ENCODE data around the gene NPHS1. TPM values are rescaled to one million over a fixed set of nuclear protein-coding genes. Genes with fewer than 3 reads are reported as not detected.
"Not testable (repeated sequence)": the region's sequence is repeated elsewhere in the genome, so short reads cannot be mapped to it uniquely, and the experiment has no call there.

The NPHS1 gene
- total RNA-seq, 1 donor from 2014 or later, result not detected

- intact Hi-C loops (cut with micrococcal nuclease), result no loop called here
These were observed 22.2 kb upstream of the NPHS1 start for GRCh38 chr19:35874392-35874930.

DNA sequence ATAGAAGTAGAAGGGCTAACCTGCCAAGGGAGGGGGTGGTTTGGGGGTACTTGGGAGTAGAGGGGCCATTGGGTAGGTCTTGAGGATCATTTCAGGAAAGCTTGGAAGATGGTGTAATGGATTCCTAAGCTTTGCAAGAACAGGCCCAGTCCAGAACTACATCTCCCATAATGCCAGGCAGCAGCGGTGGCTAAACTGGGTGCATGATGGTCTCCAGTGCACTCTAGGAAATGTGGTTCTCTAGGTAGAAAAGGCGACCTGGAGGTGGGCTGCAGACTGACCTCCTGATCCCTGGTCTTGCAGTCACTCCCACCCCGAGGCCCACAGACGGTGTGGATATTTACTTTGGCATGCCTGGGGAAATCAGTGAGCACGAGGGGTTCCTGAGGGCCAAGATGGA, 19.9 kb upstream of the NPHS1 start:
- intact Hi-C loops (cut with micrococcal nuclease), result no loop called here

DNA sequence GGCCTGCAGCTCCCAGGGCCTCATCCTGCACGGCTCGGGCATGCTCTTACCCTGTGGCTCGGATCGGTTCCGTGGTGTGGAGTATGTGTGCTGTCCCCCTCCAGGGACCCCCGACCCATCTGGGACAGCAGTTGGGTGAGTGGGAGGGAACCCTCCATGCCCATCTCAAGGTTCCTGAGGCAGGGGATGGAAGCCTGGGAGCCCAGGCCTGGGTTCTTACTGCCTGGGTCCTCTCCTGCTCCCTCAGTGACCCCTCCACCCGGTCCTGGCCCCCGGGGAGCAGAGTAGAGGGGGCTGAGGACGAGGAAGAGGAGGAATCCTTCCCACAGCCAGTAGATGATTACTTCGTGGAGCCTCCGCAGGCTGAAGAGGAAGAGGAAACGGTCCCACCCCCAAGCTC, 19.3 kb upstream of the NPHS1 start:
- intact Hi-C loops (cut with micrococcal nuclease), result no loop called here

DNA sequence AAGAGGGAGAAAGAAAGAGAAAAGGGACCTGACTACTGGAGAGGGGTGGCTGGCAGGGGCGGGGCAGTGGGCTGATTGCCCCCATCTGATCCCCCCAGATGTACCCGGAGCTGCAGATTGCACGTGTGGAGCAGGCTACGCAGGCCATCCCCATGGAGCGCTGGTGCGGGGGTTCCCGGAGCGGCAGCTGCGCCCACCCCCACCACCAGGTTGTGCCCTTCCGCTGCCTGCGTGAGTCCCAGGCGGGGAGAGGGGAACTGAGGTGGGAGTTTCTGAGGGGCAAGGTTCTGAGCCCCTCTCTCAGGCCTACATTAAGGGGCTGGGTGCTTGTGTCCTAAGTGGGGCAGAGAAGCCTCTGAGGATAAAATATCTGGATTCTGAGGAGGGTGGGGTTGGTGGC, 18.5 kb upstream of the NPHS1 start:
- intact Hi-C loops (cut with micrococcal nuclease), result no loop called here

- intact Hi-C loops (cut with micrococcal nuclease), result not testable (repeated sequence)
These were observed 17.9 kb upstream of the NPHS1 start for GRCh38 chr19:35870124-35870736.

GRCh38 chr19:35869327-35870123, 17.2 kb upstream of the NPHS1 start:
- intact Hi-C loops (cut with micrococcal nuclease), result loop anchor here (2.0 to 10.0 kb wide), 2 partner anchors 95 to 175 kb away; partner anchors contain the start of gene ARHGAP33

- intact Hi-C loops (cut with micrococcal nuclease), result loop anchor here (2.0 to 10.0 kb wide), 2 partner anchors 94 to 174 kb away; partner anchors contain the start of gene ARHGAP33
These were observed 16.6 kb upstream of the NPHS1 start for GRCh38 chr19:35868823-35869326.

DNA sequence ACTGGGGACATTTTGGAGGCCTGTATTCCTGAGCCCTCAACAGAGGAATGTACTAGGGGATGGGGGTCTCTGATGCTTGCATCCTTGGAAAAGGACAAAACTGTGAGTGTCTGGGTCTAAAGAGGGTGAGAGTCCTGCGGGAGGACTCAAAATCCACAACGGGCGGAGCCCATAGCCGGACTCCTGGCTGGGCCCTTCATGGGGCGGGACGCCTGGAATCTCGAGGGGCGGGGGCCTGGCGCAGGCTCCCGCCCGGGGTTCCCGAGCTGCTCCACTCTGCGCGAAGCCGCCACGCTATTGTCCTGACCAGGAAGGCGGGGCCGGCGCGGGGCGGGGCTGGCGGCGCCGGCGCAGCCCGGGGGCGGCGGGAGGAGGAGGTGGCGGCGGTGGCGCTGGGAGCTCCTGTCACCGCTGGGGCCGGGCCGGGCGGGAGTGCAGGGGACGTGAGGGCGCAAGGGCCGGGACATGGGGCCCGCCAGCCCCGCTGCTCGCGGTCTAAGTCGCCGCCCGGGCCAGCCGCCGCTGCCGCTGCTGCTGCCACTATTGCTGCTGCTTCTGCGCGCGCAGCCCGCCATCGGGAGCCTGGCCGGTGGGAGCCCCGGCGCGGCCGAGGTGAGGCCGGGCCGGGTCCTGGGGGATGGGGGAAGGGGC, 16.0 kb upstream of the NPHS1 start, which contains the start of gene APLP1:
APLP1 (plus strand) TSS at position 403 of the 651 bp plus-strand sequence; CDS start at position 466, 63 bp downstream.
- intact Hi-C loops (cut with micrococcal nuclease), result loop anchor here (2.0 to 10.0 kb wide), 2 partner anchors 93 to 173 kb away; partner anchors contain the start of gene ARHGAP33

- intact Hi-C loops (cut with micrococcal nuclease), result loop anchor here (10.0 kb wide), 1 partner anchor 168 kb away; no protein-coding TSS in a partner anchor
These were observed 10.7 kb upstream of the NPHS1 start for GRCh38 chr19:35863018-35863417.

GRCh38 chr19:35862528-35862927, 10.2 kb upstream of the NPHS1 start:
- intact Hi-C loops (cut with micrococcal nuclease), result loop anchor here (10.0 kb wide), 1 partner anchor 168 kb away; no protein-coding TSS in a partner anchor

- intact Hi-C loops (cut with micrococcal nuclease), result loop anchor here (10.0 kb wide), 1 partner anchor 167 kb away; no protein-coding TSS in a partner anchor
These were observed 9.4 kb upstream of the NPHS1 start for GRCh38 chr19:35861640-35862160.

DNA sequence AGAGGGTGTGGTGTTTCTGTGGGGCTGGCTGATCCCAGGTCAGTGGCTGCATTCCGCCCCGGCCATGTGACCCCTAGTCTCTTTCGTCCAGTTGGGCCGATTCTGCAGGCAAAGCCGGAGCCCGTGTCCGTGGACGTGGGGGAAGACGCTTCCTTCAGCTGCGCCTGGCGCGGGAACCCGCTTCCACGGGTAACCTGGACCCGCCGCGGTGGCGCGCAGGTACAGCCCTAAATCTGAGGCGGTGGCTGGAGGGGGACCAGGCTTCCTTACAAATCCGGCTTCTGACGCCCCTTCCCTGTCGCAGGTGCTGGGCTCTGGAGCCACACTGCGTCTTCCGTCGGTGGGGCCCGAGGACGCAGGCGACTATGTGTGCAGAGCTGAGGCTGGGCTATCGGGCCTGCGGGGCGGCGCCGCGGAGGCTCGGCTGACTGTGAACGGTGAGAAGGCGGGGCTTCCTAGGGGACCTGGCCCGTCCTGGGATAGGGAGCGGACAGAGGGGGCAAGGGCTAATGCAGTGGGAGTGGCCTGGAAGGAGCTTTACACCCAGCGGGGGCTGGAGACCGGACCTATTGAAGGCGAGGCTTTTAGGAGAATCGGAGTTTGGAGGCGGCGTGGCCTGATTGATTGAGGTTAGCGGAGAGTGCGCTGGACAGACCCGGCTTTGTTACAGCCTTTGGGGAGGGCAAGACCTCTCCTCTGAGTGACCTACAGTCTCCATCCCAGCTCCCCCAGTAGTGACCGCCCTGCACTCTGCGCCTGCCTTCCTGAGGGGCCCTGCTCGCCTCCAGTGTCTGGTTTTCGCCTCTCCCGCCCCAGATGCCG, 8.7 kb upstream of the NPHS1 start:
- intact Hi-C loops (cut with micrococcal nuclease), result loop anchor here (10.0 kb wide), 1 partner anchor 166 kb away; no protein-coding TSS in a partner anchor

DNA sequence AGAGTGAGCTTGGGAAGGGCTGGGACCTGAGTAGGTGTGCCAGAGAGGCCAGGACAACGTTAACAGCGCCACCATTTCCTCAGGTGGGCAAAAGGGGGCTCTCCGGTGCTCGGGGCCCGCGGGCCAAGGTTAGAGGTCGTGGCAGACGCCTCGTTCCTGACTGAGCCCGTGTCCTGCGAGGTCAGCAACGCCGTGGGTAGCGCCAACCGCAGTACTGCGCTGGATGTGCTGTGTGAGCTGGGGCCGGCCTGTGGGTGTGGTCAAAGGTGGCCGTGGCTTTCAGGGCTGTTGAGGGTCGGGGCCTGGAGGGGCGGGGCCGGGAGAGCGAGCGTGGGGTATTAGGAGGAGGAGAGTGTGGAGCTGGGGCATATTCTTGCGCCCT, 8.1 kb upstream of the NPHS1 start:
- intact Hi-C loops (cut with micrococcal nuclease), result loop anchor here (10.0 kb wide), 1 partner anchor 166 kb away; no protein-coding TSS in a partner anchor

- intact Hi-C loops (cut with micrococcal nuclease), result no loop called here
These were observed 7.1 kb upstream of the NPHS1 start for GRCh38 chr19:35859414-35859813.

- intact Hi-C loops (cut with micrococcal nuclease), result no loop called here
These were observed 6.0 kb upstream of the NPHS1 start for GRCh38 chr19:35858311-35858710.

GRCh38 chr19:35856546-35857149, 4.3 kb upstream of the NPHS1 start, which contains the start of gene KIRREL2:
KIRREL2 (plus strand) TSS chr19:35856911; CDS start chr19:35857120, 209 bp downstream.
- intact Hi-C loops (cut with micrococcal nuclease), result no loop called here

DNA sequence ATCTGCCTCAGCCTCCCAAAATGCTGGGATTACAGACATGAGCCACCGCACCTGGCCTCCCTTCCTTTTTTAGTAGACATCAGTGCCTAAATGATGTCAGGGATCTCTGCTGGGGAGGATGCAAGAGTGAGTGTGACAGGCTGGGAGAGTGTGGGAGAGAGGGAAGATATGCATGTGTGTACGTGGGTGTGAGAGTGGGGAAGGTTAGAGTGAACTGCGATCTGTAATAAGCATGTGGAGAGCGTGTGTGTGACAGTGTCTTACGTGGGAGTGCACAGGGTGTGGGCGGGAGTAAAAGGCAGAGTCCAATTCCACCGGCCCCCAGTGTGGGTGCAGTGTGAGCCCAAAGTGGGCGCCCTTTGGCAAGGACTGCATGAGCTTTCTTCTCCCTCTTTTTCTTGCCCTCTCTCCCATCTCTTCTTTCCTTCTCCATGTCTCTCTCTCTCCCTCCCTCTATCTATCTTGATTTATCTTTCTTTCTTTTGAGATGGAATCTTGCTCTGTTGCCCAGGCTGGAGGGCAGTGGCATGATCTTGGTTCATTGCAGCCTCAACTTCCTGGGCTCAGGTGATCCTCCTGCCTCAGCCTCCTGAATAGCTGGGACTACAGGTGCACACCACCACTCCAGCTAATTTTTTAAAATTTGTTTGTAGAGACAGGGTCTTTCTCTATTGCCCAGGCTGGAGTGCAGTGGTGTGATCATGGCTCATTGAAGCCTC, 893 bp upstream of the NPHS1 start:
- intact Hi-C loops (cut with micrococcal nuclease), result no loop called here

- intact Hi-C loops (cut with micrococcal nuclease), result no loop called here
These were observed 883 bp downstream of the NPHS1 start for GRCh38 chr19:35851213-35852028.

Data from T-helper 2 cell treated with Interferon-gamma antibody and Interleukin-4, amounts not matched to agents 100 ng/mL and 5 ng/mL, for 36 hours (primary cell).